CD1c-positive myeloid dendritic cell (primary cell): ENCODE results near the gene FNDC1.
A peak's percentile ranks its signal among the peaks of the same experiment; 100 is the strongest.
"Not testable (repeated sequence)": the region's sequence is repeated elsewhere in the genome, so short reads cannot be mapped to it uniquely, and the experiment has no call there.

Experiments
- DNase-seq: peaks from one replicate; pipeline ENCODE4 v3.0.0-alpha.2; 2016; ENCODE audit errors: extremely low spot score

FNDC1 gene

DNA sequence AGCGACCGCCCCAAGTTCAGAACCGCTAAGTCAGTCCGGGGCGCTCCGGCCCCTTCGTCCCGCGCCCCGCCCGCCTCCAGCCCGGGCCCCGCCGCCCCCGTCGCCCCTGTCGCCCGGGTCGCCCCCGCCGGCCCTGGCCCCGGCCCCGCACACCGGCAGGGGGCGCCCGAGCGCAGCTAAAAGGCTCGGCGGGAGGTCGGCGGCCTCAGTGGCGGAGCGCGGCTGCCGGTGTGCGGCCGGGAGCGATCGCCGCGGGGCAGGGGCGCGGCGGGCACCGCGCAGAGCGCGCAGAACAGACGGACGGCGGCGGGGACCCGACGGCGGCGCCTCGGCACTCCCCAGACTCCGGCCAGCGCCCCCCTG lies at the start of gene FNDC1:
Gene FNDC1, plus strand, starts transcription at position 208 of the 363 bp plus-strand sequence. CDS start 197 bp downstream, outside the sequence.
- DNase-seq, result peak; percentile 60

DNA sequence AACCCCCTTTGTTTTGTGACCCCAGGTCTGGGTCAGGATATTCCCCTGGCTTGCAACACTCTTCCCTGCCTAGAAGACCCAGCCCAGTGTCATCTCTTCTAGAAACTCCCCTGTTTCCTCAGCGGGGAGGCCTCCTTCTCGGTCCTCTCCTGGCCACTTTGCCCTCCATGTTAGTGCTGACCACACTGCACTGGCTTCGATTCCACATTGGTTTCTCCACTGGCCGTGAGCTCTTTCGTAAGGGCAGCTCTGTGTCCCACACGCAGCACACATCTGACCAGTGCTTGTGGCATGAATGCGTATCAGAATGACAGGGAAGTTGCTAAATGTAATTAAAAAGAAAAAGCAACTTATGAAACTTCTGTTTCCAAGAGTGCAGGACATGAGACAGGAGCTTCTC lies 49.4 kb upstream of the FNDC1 start:
- peak; percentile 81 for DNase-seq

DNA sequence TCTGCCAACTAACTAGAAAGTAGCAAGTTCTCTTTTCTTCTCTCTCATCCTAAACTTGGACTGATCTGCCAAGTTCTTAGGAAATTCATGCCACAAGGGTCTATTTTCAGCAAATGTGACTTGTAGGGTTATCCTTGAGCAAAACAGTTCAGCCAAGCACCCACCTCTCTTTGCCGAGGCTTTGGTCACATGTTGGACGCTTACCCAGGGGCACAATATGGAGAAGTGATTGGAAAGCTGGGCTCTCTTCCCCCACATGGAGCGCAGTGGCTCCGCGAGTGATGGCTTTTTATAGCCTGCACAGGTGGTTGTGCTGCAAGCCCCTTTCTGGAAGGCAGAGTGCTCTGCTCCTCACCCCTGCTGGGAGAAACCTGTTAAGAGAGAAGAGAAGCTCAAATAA lies 47.7 kb upstream of the FNDC1 start:
- peak; percentile 62 for DNase-seq

DNA sequence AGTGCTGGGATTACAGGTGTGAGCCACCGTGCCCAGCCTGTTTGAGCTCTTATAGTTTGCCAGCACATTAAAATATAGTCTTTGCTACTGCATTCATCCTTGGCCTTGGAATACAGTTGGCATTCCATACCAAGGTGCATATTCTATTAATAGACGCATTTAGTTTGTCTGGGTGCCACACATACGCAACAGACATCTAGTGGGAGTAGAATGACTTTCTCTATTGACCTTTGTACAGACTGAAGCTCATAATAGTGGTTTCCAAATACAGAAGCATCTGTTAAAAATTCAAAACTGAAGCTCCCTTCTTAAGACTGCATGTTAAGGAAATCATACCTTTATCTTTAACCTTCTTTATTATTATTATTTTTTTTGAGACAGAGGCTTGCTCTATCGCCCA lies 46.7 kb upstream of the FNDC1 start:
- no peak for DNase-seq

DNA sequence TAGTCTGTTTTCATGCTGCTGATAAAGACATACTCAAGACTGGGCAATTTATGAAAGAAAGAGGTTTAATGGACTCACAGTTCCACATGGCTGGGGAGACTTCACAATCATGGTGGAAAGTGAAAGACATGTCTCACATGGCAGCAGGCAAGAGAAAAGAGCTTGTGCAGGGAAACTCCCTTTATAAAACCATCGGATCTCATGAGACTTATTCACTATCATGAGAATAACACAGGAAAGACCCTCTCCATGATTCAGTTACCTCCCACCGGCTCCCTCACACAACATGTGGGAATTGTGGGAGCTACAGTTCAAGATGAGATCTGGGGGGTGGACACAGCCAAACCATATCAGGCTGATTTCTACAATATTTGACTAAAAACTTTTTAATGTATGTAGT lies 45.4 kb upstream of the FNDC1 start:
- DNase-seq, result not testable (repeated sequence)

DNA sequence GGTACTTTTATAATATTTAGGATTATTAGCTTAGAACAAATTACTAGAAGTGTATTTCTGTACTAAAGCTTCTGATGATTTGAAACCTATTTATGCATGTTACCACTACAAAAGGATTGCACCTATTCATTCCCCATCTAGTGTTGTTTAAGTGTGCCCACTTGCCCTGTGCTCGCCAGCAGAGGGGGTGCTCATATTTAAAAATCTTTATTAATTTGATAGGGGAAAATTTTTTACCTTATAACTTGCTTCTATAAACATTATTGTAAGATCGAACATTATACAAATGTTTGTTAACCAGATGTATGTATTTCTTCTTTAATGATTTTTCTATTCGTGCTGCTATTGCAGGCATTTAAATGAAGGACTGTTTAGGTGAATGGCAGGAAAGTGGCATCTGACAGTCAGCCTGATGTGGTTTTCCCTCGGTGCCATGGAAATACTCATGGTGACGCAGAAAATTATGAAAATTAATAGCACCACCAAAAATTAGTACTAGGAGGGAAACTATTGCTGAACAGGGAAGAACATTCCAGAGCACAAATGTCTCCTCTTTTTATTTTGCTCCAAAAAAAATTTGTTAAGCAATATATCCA lies 44.1 kb upstream of the FNDC1 start:
- no peak for DNase-seq

DNA sequence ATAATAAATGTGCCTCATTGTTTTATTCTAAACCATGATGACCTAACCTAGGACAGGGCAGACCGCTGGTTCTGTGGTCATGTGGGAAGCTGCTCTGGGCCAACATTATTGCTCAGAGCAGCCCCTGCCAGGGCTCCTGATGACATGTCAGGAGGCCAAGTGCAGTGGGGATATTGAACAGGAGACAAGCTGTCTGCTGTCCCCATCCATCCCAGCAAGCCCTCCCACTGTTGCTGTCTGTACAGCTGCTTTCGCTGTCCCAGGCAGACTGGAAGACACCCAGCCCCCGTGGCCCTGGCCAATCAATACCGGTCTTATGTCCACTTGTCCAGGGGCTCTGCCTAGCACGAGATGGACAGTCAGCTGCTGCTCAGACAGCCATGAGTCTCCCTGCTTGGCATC lies 43.2 kb upstream of the FNDC1 start:
- DNase-seq, result no peak

DNA sequence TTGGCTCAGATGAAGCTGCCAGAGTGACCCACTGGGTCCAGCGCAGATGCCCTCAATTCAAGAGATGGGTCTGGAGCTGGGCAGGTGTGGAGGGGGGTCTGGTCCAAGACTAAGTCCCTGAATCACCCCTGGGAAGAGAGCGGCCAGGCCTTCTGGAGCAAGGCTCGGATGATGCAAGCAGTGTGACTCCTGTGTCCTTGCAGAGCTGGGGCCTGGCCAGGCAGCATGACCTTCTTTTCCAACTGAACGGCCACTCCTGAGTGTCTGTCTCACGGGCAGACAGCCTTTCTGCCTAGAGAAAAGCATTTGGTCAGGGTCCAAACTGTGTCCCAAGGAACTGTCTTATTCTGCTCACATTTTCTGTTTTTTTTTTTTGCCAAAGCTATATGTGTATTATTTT lies 42.6 kb upstream of the FNDC1 start:
- DNase-seq, result no peak

DNA sequence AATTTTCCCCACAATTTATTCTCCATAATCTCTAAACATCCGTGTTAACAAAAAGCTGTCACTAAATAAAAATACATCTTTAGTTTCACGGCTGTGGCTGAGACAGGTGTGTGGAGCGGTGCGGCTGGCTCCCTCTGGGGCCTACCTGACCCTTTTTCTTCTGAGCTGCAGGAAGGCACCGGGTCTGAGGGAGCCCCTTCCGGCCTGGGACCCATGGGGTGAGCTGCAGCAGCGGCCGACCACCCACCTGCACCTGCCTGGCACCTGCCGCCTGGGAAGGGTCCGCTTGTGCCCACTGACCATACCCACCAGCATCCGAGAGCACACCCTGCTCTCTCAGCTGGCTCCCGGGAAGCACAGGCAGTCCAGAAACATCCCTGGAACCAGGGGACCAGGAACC lies 41.5 kb upstream of the FNDC1 start:
- no peak for DNase-seq

DNA sequence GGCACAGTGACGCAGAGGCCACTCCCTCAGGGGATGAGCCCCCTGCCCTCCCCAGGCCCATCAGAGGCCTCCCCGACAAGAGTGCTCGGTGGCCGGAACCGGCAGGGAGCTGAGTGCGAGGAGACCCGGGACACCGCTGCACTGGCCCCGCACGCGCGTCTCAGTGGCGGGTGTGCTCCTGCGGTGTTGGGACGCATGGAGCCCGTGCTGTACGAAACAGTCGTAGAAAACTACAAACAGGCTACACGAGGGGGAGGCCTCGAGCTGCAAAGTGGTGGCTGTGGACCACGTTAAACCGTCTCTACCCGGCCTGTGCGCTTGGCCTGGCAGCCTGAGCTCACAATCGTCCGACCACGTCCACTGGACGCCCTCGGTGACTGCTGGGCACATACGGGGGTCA lies 40.2 kb upstream of the FNDC1 start:
- DNase-seq, result no peak

DNA sequence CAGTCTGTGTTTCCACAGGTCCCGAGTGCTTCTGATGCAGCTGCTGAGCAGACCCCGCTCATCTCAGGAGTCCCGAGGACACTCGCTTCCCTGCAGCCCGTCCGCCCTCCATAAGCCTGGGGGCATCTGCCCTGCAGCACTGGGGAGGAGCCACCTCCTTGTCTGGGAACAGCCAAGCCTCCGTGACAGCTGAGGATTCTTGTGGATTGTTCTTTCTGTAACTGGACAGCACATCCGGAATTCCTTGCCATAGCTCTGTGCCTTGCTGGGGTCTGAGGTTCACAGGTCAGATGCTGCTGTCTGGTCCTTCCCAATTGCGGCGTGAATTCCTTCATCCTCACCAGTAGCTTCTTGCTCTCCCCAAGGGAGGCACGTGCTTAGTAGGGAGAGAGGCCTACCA lies 38.4 kb upstream of the FNDC1 start:
- DNase-seq, result no peak

DNA sequence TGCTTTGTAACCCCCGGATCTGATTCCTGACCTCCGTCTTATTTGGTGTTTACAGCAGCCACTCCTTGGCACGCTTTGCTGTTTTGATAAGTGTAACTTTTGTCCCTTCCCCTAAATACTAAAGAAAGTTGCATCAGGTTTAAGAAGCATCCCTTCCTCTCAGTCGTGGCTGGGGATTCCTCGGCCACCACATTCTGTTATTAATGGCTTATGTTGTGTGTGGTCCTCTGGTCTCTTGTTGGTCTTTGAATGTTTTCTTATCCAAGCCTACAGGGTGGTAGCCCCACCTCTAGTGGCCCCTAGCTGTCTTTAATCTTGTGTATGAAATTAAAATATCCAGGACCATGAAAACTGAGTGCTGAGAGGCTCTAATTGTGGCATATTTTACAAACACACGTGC lies 37.5 kb upstream of the FNDC1 start:
- no peak for DNase-seq

DNA sequence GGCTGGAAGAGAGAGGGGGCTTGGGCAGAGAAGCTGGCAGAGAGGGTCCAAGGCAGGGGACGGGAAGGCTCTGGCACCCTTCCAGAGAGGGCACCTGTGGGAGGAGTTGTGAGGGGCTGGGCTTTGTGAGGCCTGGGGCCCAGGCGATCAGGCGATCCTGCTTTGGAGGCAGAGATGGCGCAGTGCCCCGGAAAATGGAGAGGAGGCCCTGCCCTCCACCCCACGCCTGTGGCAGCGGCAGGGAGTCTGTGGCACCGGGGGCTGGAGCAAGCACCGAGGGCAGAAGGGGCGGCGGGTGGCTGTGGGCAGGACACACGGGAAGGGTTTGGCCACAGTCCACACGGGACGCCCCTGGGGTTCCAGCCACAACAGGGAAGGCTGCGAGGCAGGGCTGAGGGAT lies 36.5 kb upstream of the FNDC1 start:
- DNase-seq, result no peak

DNA sequence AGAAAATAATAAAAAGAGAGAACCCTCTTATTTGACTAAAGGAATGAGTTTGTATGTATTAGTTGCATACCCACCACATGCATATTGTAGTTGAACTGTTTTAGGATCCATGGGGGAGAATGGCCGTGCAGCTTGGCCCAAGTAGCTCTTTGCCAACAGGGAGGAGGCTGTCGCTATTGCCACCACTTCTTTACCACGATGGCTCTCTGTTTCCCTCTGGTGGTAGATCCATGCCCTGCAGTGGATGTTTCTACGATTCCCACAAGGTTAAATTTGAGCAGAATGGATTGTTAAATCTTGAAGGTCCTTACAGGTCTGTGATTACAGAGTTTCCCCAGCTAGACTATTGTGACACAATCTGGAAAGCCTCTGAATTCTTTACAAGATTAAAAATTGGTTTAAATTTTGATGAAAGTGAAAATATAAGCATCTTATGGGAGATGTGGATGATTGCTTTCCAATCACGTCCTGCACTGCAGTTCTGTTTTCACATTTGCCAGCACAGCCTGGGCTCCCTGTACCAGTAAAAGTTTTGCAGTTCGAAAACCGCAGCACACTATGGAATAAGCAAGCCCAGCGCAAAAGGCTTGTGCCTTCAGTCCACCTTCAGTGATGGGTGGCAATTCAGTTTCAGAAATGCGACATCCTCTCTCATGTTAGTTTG lies 34.4 kb upstream of the FNDC1 start:
- peak; percentile 85 for DNase-seq

DNA sequence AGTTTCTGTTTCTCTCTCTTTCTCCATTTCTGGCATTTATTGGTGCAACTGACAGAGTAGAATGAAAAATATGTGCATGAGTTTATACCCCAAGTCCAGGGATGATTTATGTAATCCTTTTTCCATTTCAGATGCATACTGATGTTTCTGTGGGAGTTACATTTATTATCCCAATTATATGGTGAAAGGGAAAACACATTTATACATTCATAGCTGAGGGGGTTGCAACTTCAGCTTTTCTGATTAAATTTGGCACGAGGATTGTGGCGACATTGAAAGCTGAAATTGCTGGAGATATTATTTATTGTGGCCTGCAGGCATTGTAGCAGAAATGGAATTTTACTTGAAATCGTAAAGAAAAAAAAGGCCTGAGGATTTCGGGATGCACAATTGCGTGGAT lies 31.5 kb upstream of the FNDC1 start:
- no peak for DNase-seq

DNA sequence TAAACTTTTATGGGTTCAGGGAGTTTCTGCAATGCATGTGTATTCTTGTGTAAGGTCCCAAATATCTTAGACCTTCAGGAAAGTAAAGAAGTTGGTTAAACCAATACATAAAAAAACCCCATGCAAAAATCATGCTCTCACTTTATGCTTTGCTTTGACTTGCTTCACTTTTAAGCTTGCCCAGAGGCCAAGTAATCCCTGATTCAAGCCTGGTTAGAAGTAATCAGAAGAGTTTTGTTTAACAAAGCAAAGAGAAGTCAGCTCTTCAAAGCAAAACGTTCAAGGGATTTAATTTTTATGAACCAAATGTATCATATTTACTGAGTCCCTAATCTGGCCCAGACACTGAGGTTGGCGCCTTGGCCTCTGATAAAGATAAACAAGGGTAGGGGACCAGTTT lies 26.7 kb upstream of the FNDC1 start:
- no peak for DNase-seq

DNA sequence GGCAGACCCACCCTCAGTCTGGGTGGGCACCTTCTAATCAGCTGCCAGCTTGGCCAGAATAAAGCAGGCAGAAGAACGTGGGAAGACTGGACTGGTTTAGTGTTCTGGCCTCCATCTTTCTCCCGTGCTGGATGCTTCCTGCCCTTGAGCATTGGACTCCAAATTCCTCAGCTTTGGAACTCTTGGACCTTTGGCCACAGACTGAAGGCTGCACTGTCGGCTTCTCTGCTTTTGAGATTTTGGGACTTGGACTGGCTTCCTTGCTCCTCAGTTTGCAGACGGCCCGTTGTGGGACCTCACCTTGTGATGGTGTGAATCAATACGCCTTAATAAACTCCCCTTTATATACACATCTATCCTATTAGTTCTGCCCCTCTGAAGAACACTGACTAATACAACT lies 20.6 kb upstream of the FNDC1 start:
- DNase-seq, result no peak

DNA sequence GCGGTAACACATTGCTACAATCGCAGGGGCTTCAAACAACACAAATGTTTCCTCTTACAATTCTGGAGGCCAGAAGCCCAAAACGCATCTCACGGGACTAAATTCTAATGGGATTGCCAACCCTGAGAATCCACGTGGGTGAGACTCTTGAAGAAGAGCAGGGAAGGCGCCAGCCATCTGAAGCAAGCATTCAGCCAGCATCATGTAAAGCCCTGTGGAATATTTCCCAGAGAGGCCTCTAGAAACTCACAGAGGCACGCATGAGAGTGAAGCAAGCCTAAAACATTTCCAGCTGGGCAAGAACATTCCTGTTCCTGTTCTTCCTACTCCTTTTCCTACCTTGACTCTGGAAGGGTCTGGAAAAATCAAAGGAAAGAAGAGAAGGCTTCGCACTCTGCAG lies 19.6 kb upstream of the FNDC1 start:
- DNase-seq, result no peak

DNA sequence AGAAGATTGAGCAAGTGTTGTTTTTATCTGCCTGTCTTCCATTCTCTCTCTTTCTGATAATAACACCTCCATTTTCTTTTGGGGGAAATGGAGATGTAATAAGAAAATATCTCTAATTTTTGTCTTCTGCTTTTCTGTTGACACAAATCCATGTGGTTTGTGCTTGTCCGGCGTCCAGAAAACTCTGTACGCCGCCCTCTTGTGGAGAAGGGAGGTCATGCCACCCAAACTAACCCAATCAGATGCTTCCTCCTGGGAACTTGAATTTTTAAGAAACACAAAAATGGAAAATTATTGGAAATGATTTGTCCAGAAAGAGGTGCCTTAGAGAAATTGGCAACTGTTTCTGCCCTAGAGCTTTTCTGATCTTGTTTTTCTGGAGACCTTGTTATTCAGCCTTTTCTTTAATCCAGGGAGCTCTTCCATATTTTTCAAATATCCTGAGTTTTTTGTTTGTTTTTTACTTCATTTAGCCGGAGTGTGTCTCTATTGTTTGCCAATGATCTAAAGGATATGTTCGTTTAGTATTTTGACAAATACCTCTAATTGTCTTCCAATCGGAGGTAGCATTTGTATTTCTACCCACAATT lies 17.8 kb upstream of the FNDC1 start:
- DNase-seq, result peak; percentile 75

DNA sequence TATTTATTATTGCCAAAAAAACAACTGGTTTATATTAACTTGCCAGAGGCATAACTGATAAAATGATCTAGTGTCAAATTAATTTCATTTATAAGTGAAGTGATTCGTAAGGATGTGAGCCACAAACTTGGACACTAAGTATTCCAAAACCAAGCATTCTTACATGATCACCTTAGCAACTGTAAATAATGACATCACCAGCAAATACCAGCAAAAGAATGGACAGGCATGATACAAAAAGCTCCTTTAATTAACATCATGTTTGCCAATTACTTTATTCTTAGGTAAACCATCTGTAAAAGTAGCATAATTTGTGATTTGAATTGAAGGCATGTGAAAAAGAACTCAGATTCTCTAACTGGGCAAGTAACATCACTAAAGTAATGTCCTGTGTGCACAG lies 17.2 kb upstream of the FNDC1 start:
- DNase-seq, result no peak

DNA sequence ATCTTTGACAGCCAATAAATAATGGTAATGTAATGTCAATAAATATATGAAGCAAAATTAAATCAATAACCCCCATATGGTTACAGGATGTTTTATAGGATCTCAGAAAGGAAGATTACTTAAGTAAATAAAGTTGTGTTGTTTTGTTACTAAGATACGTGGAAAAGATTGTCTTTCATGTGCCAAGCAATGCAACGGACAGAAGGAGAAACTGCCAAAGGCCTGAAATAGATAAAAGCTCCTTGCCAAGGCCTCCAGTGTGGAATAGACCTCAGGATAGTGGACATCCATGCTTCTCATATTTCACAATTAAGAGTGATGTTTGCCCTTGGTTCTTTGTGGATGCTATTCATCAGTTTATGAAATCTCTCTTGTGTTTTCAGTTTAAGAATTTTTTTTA lies 16.4 kb upstream of the FNDC1 start:
- no peak for DNase-seq

DNA sequence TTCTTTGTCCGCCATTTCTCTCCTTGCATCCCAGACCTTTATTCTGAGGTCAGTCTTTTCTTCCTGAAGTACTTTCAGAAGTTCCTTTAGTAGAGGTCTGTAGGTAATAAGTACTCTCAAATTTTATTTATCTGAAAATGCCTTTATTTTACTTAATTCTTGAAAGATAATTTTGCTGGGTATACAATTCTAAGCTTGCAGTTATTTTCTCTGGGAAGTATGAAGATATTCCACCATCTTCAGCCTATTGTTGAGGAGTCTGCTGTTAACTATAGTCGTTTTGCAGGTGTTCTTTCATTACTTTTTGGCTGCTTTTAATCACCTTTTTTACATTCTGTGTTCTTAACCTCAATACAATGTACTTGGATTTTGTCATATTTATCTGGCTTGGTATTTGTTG lies 13.5 kb upstream of the FNDC1 start:
- DNase-seq, result no peak

DNA sequence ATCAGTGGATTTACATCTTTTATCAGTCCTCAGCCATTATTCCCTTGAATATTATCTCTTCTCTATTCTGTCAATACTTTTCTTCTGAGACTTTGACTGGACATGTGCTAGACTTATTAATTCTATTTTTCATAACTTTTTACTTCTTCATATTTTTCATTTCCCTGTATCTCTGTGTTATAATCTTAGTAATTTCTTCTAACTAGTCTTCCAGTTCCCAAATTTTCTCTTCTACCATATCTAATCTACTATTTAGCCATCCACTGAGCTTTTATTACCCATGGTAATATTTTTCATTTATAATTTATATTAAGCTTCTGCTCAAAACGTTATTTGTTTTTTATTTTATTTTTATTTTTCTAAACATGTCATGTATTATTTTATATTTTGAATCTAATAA lies 13.1 kb upstream of the FNDC1 start:
- DNase-seq, result no peak

DNA sequence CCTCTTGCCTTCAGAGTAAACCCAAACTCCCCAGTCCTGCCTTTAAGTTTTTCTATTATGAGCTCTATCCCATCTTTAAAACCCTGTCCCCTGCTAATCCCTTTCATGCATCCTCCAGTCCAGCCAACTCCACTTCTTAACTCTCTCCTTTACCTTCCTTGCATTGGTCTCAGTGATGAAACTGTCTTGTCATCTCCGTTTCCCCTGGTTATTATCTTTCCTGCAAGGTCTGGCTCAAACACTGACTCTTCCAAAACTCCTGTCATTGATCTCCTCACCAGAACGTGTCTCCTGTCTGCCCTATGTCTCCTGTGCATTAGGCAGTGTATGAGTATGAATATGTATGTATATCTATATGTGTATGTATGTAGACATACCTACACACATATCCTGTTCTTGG lies 11.8 kb upstream of the FNDC1 start:
- no peak for DNase-seq
